Gastroesophageal sphincter (tissue), 3 donors: ENCODE results near the gene KRT6B.

Experiments
- EP300 ChIP-seq: sonication (generic); formaldehyde crosslinking; IDR thresholded peaks from one replicate; pipeline ENCODE4 v1.6.1; 2017; ENCODE audit warnings: antibody characterized with exemption, mild to moderate bottlenecking
- POLR2A ChIP-seq, 2 donors: fragments of 450-650 bp; IDR thresholded peaks; one replicate each; pipeline ENCODE4 v1.6.1; 2017; ENCODE audit warnings: antibody characterized with exemption in 2 of 2, mild to moderate bottlenecking in 2 of 2, moderate library complexity in 1 of 2
- TF ChIP-seq, protein P1 (sequence below), 4 experiments: fragments of 200-600 bp in 2 of 4; fragments of 450-650 bp in 2 of 4; sonication (generic) in 1 of 4; IDR thresholded peaks; one replicate each; pipeline ENCODE4 v1.5.1; 2017 to 2019; ENCODE audit warnings: antibody characterized with exemption in 4 of 4, mild to moderate bottlenecking in 2 of 4, moderate library complexity in 2 of 4

DNA sequence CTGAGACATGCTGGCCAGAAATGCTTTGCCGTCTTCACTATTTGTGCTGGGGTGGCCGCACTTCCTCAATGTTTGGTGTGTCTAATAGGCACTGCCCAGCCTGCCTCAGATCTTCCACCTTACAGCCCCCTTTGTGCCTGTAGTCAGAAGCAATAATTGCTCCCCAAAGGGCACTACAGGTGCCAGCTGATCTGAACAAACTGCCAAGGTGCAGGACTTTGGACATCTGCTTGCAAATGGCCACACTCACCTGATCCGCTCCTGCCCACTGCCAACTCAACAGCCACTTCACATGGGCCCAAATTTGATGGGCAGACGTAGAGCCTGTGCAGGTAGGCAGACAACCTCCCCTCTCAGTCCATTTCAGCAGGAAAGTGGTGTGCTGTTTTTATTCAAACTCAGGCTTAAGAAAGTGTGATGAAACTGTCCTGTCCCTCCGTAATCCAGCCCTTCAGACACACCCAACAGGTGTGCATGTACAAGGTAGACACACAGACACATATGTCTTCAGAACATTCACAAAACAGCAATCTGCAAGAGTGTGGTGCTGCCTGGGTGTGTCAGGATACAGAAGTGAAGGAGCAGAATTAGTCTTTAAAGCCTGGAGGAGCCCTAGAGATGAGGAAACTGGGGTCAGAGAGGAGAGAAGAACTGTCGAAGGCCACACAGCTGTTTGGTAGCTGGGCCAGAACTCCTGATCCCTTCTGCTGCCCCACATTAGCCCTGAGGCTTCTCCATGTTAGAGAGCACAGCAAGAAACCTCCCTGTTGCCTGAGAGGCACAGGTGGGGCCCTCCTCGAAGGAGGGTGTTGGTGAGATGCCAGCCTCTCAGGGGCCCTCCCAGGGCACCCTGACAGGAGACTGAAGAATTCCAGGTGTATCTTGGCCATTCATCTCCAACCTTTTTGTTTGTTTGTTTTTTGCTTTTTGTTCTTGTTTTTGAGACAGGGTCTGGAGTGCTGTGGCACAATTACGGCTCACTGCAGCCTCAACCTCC, 13.3 kb downstream of the KRT6B start:
- TF ChIP-seq, protein P1, sequence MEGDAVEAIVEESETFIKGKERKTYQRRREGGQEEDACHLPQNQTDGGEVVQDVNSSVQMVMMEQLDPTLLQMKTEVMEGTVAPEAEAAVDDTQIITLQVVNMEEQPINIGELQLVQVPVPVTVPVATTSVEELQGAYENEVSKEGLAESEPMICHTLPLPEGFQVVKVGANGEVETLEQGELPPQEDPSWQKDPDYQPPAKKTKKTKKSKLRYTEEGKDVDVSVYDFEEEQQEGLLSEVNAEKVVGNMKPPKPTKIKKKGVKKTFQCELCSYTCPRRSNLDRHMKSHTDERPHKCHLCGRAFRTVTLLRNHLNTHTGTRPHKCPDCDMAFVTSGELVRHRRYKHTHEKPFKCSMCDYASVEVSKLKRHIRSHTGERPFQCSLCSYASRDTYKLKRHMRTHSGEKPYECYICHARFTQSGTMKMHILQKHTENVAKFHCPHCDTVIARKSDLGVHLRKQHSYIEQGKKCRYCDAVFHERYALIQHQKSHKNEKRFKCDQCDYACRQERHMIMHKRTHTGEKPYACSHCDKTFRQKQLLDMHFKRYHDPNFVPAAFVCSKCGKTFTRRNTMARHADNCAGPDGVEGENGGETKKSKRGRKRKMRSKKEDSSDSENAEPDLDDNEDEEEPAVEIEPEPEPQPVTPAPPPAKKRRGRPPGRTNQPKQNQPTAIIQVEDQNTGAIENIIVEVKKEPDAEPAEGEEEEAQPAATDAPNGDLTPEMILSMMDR (IDR thresholded peaks at IDR 0.05): no peak
- TF ChIP-seq POLR2A (IDR thresholded peaks at IDR 0.05): no peak
- TF ChIP-seq EP300: no peak
